GM23248 (cell line): ENCODE measurements around the gene NUDT22. TPM values are rescaled to one million over a fixed set of nuclear protein-coding genes. Genes with fewer than 3 reads are reported as not detected.
A peak's percentile ranks its signal among the peaks of the same experiment; 100 is the strongest.

Experiments
- DNase-seq: peaks from one replicate; pipeline ENCODE4 v3.0.0-alpha.2; 2015
- H2AFZ ChIP-seq: fragments of 200-600 bp; sonication (generic); 2 replicates; pipeline ENCODE4 v1.6.1; 2016; ENCODE audit warnings: antibody characterized with exemption
- H3F3A ChIP-seq: fragments of 200-600 bp; sonication (generic); 2 replicates; pipeline ENCODE4 v1.6.1; 2016; ENCODE audit warnings: mild to moderate bottlenecking, antibody characterized with exemption, mixed run types; ENCODE audit not compliant: insufficient read depth
- H3K27ac ChIP-seq: fragments of 200-600 bp; sonication (generic); 2 replicates; pipeline ENCODE4 v1.5.1; 2016; ENCODE audit warnings: mild to moderate bottlenecking
- H3K27me3 ChIP-seq: fragments of 200-600 bp; sonication (generic); replicated peaks from 2 replicates; pipeline ENCODE4 v1.6.1; 2016; ENCODE audit warnings: mild to moderate bottlenecking; ENCODE audit not compliant: insufficient read depth
- H3K36me3 ChIP-seq: fragments of 200-600 bp; sonication (generic); 2 replicates; pipeline ENCODE4 v1.6.1; 2016; ENCODE audit warnings: low read depth, mild to moderate bottlenecking
- H3K4me1 ChIP-seq: fragments of 200-600 bp; sonication (generic); 2 replicates; pipeline ENCODE4 v1.6.1; 2016; ENCODE audit warnings: mild to moderate bottlenecking; ENCODE audit not compliant: insufficient read depth
- H3K4me2 ChIP-seq: fragments of 200-600 bp; sonication (generic); one replicate; pipeline ENCODE4 v1.6.1; 2016; ENCODE audit warnings: mild to moderate bottlenecking; ENCODE audit not compliant: unreplicated experiment
- H3K4me3 ChIP-seq: fragments of 200-600 bp; sonication (generic); 2 replicates; pipeline ENCODE4 v1.5.1; 2016; ENCODE audit warnings: mild to moderate bottlenecking
- H3K79me2 ChIP-seq: fragments of 200-600 bp; sonication (generic); 2 replicates; pipeline ENCODE4 v1.6.1; 2016; ENCODE audit warnings: mild to moderate bottlenecking; ENCODE audit not compliant: insufficient read depth
- H3K9ac ChIP-seq: fragments of 200-600 bp; sonication (generic); 2 replicates; pipeline ENCODE4 v1.6.1; 2016; ENCODE audit warnings: mild to moderate bottlenecking
- H3K9me2 ChIP-seq: fragments of 200-600 bp; sonication (generic); 2 replicates; pipeline ENCODE4 v1.6.1; 2016; ENCODE audit warnings: mixed run types, mild to moderate bottlenecking, moderate library complexity; ENCODE audit not compliant: insufficient read depth
- H3K9me3 ChIP-seq: fragments of 200-600 bp; sonication (generic); one replicate; pipeline ENCODE4 v1.6.1; 2017; ENCODE audit warnings: low read depth
- H4K20me1 ChIP-seq: fragments of 200-600 bp; sonication (generic); 2 replicates; pipeline ENCODE4 v1.6.0; 2016; ENCODE audit not compliant: insufficient read depth
- EZH2 ChIP-seq: fragments of 200-600 bp; sonication (generic); IDR thresholded peaks from 2 replicates; pipeline ENCODE4 v1.6.1; 2018; ENCODE audit warnings: antibody characterized with exemption, mild to moderate bottlenecking; ENCODE audit not compliant: insufficient read depth, poor library complexity, severe bottlenecking
- EZH2phosphoT487 ChIP-seq: fragments of 200-600 bp; sonication (generic); IDR thresholded peaks from 2 replicates; pipeline ENCODE4 v1.6.1; 2018; ENCODE audit warnings: antibody characterized with exemption, moderate library complexity, mild to moderate bottlenecking, low read depth; ENCODE audit not compliant: insufficient read depth
- WGBS, 2 experiments: methylation state at CpG; one replicate each; pipeline ENCODE4 v1.1.6; 2015 to 2017; ENCODE audit warnings: low lambda C conversion rate in 2 of 2, low coverage in 1 of 2; ENCODE audit errors: missing lambda C conversion rate in 2 of 2; 5-methylcytosine and 5-hydroxymethylcytosine counted together
- in situ Hi-C: fragments of 300-500 bp; cut with MboI; formaldehyde crosslinking; loops from 2 replicates; pipeline ENCODE4 v1.15.0; 2020
- polyA plus RNA-seq: library from polyadenylated mRNA; unstranded; fragments of >200 nt; fragmentation: Nextera tagmentation; extraction: Ambion mirVana; gene quantifications from 2 replicates; pipeline ENCODE4 v1.2.1, GENCODE V29; 2016
- total RNA-seq: library from RNA; depleted of rRNA; stranded (reverse); fragments of >200 nt; shearing (Covaris generic); gene quantifications from 2 replicates; pipeline ENCODE4 v1.2.3, GENCODE V29; 2014

The NUDT22 gene
- total and polyA plus RNA-seq, 2 experiments from 2014 or later, result 74.5 to 97.9 TPM

- Histone ChIP-seq H3F3A (peaks cover 3% of the 10 kb centered on the region; the same call in 1 of the 2 replicates), H3K4me2 (peak overlapping the region; percentile 45), H3K27me3 (no peaks in the 10 kb centered on the region), H3K36me3 (no peaks in the 10 kb centered on the region), H3K9ac (peak overlapping the region; percentile 70), H3K4me3 (no peak overlapping the region), H3K9me2 (no peaks in the 10 kb centered on the region), H3K79me2 (no peaks in the 10 kb centered on the region), H4K20me1 (no peaks in the 10 kb centered on the region), H3K27ac (peak overlapping the region; percentile 59), H3K4me1 (peaks cover 13% of the 10 kb centered on the region), H2AFZ (peak overlapping the region; percentile 49), H3K9me3 (no peaks in the 10 kb centered on the region)
- TF ChIP-seq EZH2, result no peak
- in situ Hi-C loops, result no loop called here
- DNase-seq, result no peak
- WGBS, 2 experiments, result 71 to 84% methylated on average over 18 to 23 of the region's 23 CpGs
These were observed 17.8 kb upstream of the NUDT22 start for GRCh38 chr11:64208086-64208795.

GRCh38 chr11:64208796-64209562 is 17.1 kb upstream of the NUDT22 start:
- no peaks in the 10 kb centered on the region for H4K20me1 ChIP-seq
- no peaks in the 10 kb centered on the region for H3K27me3 ChIP-seq
- no peak overlapping the region for H2AFZ ChIP-seq
- H3K27ac ChIP-seq, result no peak overlapping the region
- no peaks in the 10 kb centered on the region for H3K36me3 ChIP-seq
- no peak overlapping the region for H3K4me3 ChIP-seq
- H3K4me2 ChIP-seq, result no peak overlapping the region
- no peaks in the 10 kb centered on the region for H3K79me2 ChIP-seq
- peaks cover 13% of the 10 kb centered on the region for H3K4me1 ChIP-seq
- no peak for TF ChIP-seq EZH2phosphoT487
- no peak for TF ChIP-seq EZH2
- WGBS, 2 experiments, result 86 to 87% methylated on average over 18 of the region's 18 CpGs
- in situ Hi-C loops, result no loop called here
- no peak for DNase-seq
- H3F3A ChIP-seq, result peaks cover 8% of the 10 kb centered on the region
- no peak overlapping the region for H3K9ac ChIP-seq
- H3K9me3 ChIP-seq, result no peaks in the 10 kb centered on the region
- H3K9me2 ChIP-seq, result no peaks in the 10 kb centered on the region

- TF ChIP-seq EZH2phosphoT487 (no peak), EZH2 (no peak)
- WGBS, 2 experiments, result 94 to 100% methylated on average over 6 to 8 of the region's 8 CpGs
- no peak overlapping the region for H2AFZ ChIP-seq
These were observed 16.6 kb upstream of the NUDT22 start for GRCh38 chr11:64209563-64209843.

GRCh38 chr11:64210301-64211020 is 15.6 kb upstream of the NUDT22 start:
- Histone ChIP-seq H3K4me2 (no peak overlapping the region), H4K20me1 (no peaks in the 10 kb centered on the region), H2AFZ (no peak overlapping the region), H3K4me1 (peaks cover 19% of the 10 kb centered on the region), H3K9ac (no peak overlapping the region), H3K27ac (no peak overlapping the region), H3K79me2 (no peaks in the 10 kb centered on the region), H3F3A (peaks cover 20% of the 10 kb centered on the region), H3K9me2 (no peaks in the 10 kb centered on the region), H3K9me3 (no peaks in the 10 kb centered on the region), H3K4me3 (no peak overlapping the region), H3K27me3 (no peaks in the 10 kb centered on the region), H3K36me3 (no peaks in the 10 kb centered on the region)
- no peak for DNase-seq
- TF ChIP-seq EZH2phosphoT487, result no peak
- in situ Hi-C loops, result no loop called here
- WGBS, 2 experiments, result 94 to 96% methylated on average over 18 to 24 of the region's 24 CpGs

More at GRCh38 chr11:64209563-64209843, 16.6 kb upstream of the NUDT22 start:
- no peak overlapping the region for H3K4me3 ChIP-seq
- H4K20me1 ChIP-seq, result no peaks in the 10 kb centered on the region
- H3K9me2 ChIP-seq, result no peaks in the 10 kb centered on the region
- H3K36me3 ChIP-seq, result no peaks in the 10 kb centered on the region
- no peak overlapping the region for H3K4me2 ChIP-seq
- in situ Hi-C loops, result no loop called here
- no peak overlapping the region for H3K9ac ChIP-seq
- H3K9me3 ChIP-seq, result no peaks in the 10 kb centered on the region
- H3K27ac ChIP-seq, result no peak overlapping the region
- no peaks in the 10 kb centered on the region for H3K79me2 ChIP-seq
- H3K4me1 ChIP-seq, result peaks cover 10% of the 10 kb centered on the region
- DNase-seq, result no peak
- H3F3A ChIP-seq, result peaks cover 13% of the 10 kb centered on the region
- no peaks in the 10 kb centered on the region for H3K27me3 ChIP-seq
